Smooth muscle cell (in vitro differentiated cells): Measurements from ENCODE around the gene MRPS23. TPM values are rescaled to one million over a fixed set of nuclear protein-coding genes. Genes with fewer than 3 reads are reported as not detected.
A peak's percentile ranks its signal among the peaks of the same experiment; 100 is the strongest.

Experiments used
- DNase-seq: peaks from one replicate; lab custom pipeline; 2025; ENCODE audit not compliant: unreplicated experiment; lab: John Stamatoyannopoulos, UW
- H2AFZ ChIP-seq: fragments of 200-600 bp; sonication (generic); 2 replicates; pipeline ENCODE4 v1.6.0; 2016; ENCODE audit warnings: antibody characterized with exemption, low read depth, mild to moderate bottlenecking
- H3F3A ChIP-seq: fragments of 200-600 bp; sonication (generic); 2 replicates; pipeline ENCODE4 v1.6.0; 2017; ENCODE audit warnings: antibody characterized with exemption, low read depth
- H3K27ac ChIP-seq: fragments of 200-600 bp; sonication (generic); 2 replicates; pipeline ENCODE4 v1.5.1; 2016; ENCODE audit warnings: low read depth, mild to moderate bottlenecking
- H3K27me3 ChIP-seq: fragments of 200-600 bp; sonication (generic); 2 replicates; pipeline ENCODE4 v1.6.1; 2016; ENCODE audit warnings: low read depth, mild to moderate bottlenecking
- H3K36me3 ChIP-seq: fragments of 200-600 bp; sonication (generic); 2 replicates; pipeline ENCODE4 v1.5.1; 2016; ENCODE audit warnings: low read depth
- H3K4me1 ChIP-seq: fragments of 200-600 bp; sonication (generic); 2 replicates; pipeline ENCODE4 v1.5.1; 2016; ENCODE audit warnings: low read depth
- H3K4me2 ChIP-seq: fragments of 200-600 bp; sonication (generic); 2 replicates; pipeline ENCODE4 v1.6.0; 2016; ENCODE audit warnings: mild to moderate bottlenecking
- H3K4me3 ChIP-seq: fragments of 200-600 bp; sonication (generic); 2 replicates; pipeline ENCODE4 v1.5.1; 2016; ENCODE audit warnings: mild to moderate bottlenecking
- H3K79me2 ChIP-seq: fragments of 200-600 bp; sonication (generic); 2 replicates; pipeline ENCODE4 v1.6.0; 2016; ENCODE audit warnings: low read depth, mild to moderate bottlenecking
- H3K9ac ChIP-seq: fragments of 200-600 bp; sonication (generic); 2 replicates; pipeline ENCODE4 v1.6.0; 2016; ENCODE audit warnings: low read depth
- H3K9me3 ChIP-seq: fragments of 200-600 bp; sonication (generic); replicated peaks from 2 replicates; pipeline ENCODE4 v1.5.1; 2016; ENCODE audit warnings: low read depth
- H4K20me1 ChIP-seq: fragments of 200-600 bp; sonication (generic); 2 replicates; pipeline ENCODE4 v1.6.0; 2016; ENCODE audit warnings: low read depth
- CTCF ChIP-seq: fragments of 200-600 bp; sonication (generic); IDR thresholded peaks from 2 replicates; pipeline ENCODE4 v1.5.1; 2017; ENCODE audit warnings: borderline replicate concordance, mild to moderate bottlenecking, antibody characterized with exemption; ENCODE audit not compliant: insufficient read depth, poor library complexity, severe bottlenecking
- WGBS: methylation state at CpG from one replicate; pipeline ENCODE4 v1.1.7; 2016; ENCODE audit warnings: low lambda C conversion rate; 5-methylcytosine and 5-hydroxymethylcytosine counted together
- polyA plus RNA-seq: library from polyadenylated mRNA; unstranded; fragments of >200 nt; fragmentation: Nextera tagmentation; extraction: Ambion mirVana; gene quantifications from 2 replicates; pipeline ENCODE4 v1.2.1, GENCODE V29; 2016
- total RNA-seq: library from RNA; depleted of rRNA; stranded (reverse); fragments of >200 nt; gene quantifications from 2 replicates; pipeline ENCODE4 v1.2.3, GENCODE V29; 2014

Gene MRPS23
- total and polyA plus RNA-seq, 2 experiments from 2014 or later = 32.3 to 48.4 TPM

GRCh38 chr17:57875290-57876022 lies 25.6 kb upstream of the MRPS23 start:
- peak; percentile 71 for DNase-seq
- no peaks in the 10 kb centered on the region for H3K9me3 ChIP-seq
- peak overlapping the region; percentile 21 for H3K4me3 ChIP-seq
- H3K27me3 ChIP-seq = no peaks in the 10 kb centered on the region
- peak; percentile 49 for TF ChIP-seq CTCF
- H3K4me2 ChIP-seq = peak overlapping the region; percentile 86
- no peaks in the 10 kb centered on the region for H3K79me2 ChIP-seq
- no peaks in the 10 kb centered on the region for H4K20me1 ChIP-seq
- H2AFZ ChIP-seq = no peak overlapping the region
- H3K9ac ChIP-seq = peak overlapping the region; percentile 89
- peak overlapping the region; percentile 96 for H3K27ac ChIP-seq
- 20% methylated on average over 10 of the region's 10 CpGs for WGBS
- H3K36me3 ChIP-seq = no peaks in the 10 kb centered on the region
- H3F3A ChIP-seq = peaks cover 34% of the 10 kb centered on the region
- H3K4me1 ChIP-seq = peaks cover 40% of the 10 kb centered on the region

DNA sequence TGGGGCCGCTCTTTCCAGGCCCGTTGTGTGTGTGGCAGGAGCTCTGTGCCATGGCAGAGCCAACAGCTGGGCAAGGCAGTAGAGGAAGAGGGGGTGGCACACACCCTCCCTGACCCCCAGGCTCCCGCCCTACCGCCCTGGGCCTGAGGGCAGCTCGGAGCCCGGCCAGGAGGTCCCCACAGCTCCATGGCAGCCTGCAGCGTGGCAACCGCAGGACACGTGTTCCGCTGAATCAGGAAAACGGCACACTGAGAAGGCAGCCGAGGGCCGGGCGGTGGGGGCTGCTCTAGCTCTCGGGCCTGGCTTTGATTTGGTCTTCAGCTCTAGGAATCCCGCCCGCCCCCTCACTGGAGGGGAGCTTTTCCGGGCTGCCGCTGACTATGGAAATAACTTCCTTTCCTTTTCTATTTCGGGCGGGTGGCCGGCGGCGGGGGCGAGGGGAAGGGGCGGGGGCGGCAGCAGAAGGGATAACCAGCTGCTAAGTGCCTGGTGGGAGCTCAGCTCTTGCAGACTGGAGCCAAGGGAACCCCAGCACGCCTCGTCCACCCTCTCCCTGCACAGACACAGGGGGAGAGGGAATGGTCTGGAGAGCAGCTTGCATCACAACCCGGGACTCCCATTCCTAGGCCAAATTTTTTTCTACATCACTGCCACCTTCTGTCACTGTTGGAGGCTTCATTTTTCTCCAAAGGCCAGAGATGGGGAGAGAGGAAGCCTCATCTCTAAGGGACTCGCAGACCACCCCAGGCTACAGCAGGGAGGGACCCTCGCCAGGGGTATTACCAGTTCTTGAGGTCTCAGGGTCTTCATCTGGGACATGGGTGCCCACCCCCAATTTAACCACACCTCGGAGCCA lies 24.8 kb upstream of the MRPS23 start:
- Histone ChIP-seq H3K4me1 (peaks cover 33% of the 10 kb centered on the region), H2AFZ (no peak overlapping the region), H3K79me2 (no peaks in the 10 kb centered on the region), H3K4me2 (peak overlapping the region; percentile 86), H3K9ac (peak overlapping the region; percentile 90), H3K36me3 (no peaks in the 10 kb centered on the region), H3K27ac (peak overlapping the region; percentile 96), H3K9me3 (no peaks in the 10 kb centered on the region), H4K20me1 (no peaks in the 10 kb centered on the region), H3K27me3 (no peaks in the 10 kb centered on the region), H3K4me3 (peak overlapping the region; percentile 21), H3F3A (peaks cover 29% of the 10 kb centered on the region)
- 12% methylated on average over 33 of the region's 33 CpGs for WGBS
- DNase-seq = peak; percentile 79
- no peak for TF ChIP-seq CTCF

DNA sequence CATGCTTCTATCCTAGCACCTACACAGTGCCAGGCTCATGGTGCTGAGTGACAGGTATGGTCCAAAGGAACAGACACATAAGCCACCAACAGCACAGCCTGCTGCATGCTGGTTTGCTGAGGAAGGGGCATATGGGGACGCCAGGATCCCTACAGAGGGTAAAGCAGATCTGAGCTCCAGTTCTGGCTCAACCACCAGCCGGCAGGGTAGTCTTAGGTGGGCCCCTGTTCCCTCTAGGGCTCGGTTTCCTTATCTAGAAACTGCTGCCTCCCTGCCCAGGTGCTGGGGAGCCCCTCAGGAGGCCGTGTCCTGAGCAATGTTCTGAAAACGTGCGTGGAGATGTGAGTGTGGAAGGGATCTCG lies 24.2 kb upstream of the MRPS23 start:
- no peak for TF ChIP-seq CTCF
- Histone ChIP-seq H2AFZ (no peak overlapping the region), H3K36me3 (no peaks in the 10 kb centered on the region), H3K4me2 (peak overlapping the region; percentile 86), H3K4me1 (peaks cover 34% of the 10 kb centered on the region), H3K9me3 (no peaks in the 10 kb centered on the region), H3K27me3 (no peaks in the 10 kb centered on the region), H3K9ac (peak overlapping the region; percentile 90), H3K79me2 (no peaks in the 10 kb centered on the region), H3K4me3 (no peak overlapping the region), H3K27ac (peak overlapping the region; percentile 96), H4K20me1 (peaks cover 6% of the 10 kb centered on the region), H3F3A (peaks cover 29% of the 10 kb centered on the region)
- 51% methylated on average over 7 of the region's 7 CpGs for WGBS
- DNase-seq = no peak
